Measurements from ENCODE around the gene SULT2B1.

SULT2B1 gene

GRCh38 chr19:48642862-48643261, 90.9 kb downstream of the SULT2B1 start:
- Histone ChIP-seq H3K27me3 (ENCODE audit: control insufficient read depth, insufficient read depth, low read length) (no peaks in the 10 kb centered on the region), H3K4me3 (ENCODE audit: low read length) (no peak overlapping the region), H3K4me1 (ENCODE audit: control insufficient read depth, insufficient read depth, low read length) (peaks cover 15% of the 10 kb centered on the region), H3K27ac (ENCODE audit: low read depth, low read length) (no peak overlapping the region), H3K36me3 (ENCODE audit: control insufficient read depth, insufficient read depth, low read length) (no peaks in the 10 kb centered on the region), H3K9ac (ENCODE audit: low read length) (no peak overlapping the region)

DNA sequence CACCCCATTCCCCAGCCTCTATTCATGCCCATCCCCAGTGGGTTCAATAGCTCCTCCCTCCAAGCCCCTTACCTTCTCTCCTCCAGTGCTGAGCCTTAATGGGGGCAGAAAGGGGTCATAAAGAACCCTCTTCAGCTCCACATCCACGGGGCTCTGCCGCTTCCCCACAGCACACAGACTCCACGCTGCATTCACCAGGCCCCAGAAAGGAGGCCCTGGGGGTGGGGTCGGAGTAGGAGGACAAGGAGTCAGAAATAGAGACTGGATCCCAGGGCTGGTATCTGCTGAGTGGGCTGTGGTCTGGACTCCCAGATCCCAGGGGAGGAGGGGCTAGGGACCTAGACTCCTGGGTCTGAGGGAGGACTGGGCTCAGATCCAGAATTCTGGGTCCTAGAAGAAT, 92.4 kb downstream of the SULT2B1 start:
- no peak overlapping the region for H3K27ac ChIP-seq (ENCODE audit: low read depth, low read length)
- no peak overlapping the region for H3K9ac ChIP-seq (ENCODE audit: low read length)
- H3K36me3 ChIP-seq (ENCODE audit: control insufficient read depth, insufficient read depth, low read length) = no peaks in the 10 kb centered on the region
- H3K4me1 ChIP-seq (ENCODE audit: control insufficient read depth, insufficient read depth, low read length) = peaks cover 10% of the 10 kb centered on the region
- no peaks in the 10 kb centered on the region for H3K27me3 ChIP-seq (ENCODE audit: control insufficient read depth, insufficient read depth, low read length)
- H3K4me3 ChIP-seq (ENCODE audit: low read length) = peak overlapping the region; percentile 76

DNA sequence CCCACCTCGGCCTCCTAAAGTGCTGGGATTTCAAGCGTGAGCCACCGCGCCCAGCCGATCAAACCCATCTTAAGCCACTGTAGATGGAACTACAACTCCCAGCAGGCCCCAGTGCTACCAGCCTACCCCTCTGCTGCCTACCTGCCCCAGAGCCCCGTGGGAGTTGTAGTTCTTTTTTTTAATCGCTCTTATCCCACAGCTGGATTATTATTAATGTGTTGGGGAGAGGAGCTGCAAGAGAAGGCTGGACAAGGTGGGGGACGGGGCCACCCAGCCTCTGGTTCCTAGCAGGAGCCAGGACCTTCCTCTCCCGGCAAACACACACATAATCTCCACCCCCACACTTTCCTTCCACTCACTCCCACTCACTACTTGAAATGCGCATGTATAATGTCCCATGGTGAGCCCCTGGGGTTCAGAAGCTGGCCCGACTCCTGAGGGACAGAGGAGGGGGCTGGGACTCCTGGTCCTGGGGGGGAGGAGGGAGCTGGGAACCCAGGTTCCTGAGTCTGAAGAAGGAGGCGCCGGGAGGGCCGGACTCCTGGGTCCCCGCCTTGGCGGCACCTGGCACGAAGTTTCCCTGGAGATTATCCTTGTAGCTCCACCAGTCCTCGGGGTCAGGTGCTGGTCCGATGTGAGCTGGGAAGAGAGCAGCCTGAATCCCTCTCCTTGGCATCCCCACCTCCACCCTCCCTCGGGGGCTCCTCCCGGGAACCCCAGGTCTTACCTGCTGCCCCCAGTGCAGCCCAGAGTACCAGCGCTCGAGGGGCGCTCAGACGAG, 93.1 kb downstream of the SULT2B1 start:
- peaks cover 10% of the 10 kb centered on the region for H3K4me1 ChIP-seq (ENCODE audit: control insufficient read depth, insufficient read depth, low read length)
- H3K9ac ChIP-seq (ENCODE audit: low read length) = no peak overlapping the region
- H3K27ac ChIP-seq (ENCODE audit: low read depth, low read length) = peak overlapping the region; percentile 86
- peak overlapping the region; percentile 76 for H3K4me3 ChIP-seq (ENCODE audit: low read length)
- H3K36me3 ChIP-seq (ENCODE audit: control insufficient read depth, insufficient read depth, low read length) = no peaks in the 10 kb centered on the region
- no peaks in the 10 kb centered on the region for H3K27me3 ChIP-seq (ENCODE audit: control insufficient read depth, insufficient read depth, low read length)

DNA sequence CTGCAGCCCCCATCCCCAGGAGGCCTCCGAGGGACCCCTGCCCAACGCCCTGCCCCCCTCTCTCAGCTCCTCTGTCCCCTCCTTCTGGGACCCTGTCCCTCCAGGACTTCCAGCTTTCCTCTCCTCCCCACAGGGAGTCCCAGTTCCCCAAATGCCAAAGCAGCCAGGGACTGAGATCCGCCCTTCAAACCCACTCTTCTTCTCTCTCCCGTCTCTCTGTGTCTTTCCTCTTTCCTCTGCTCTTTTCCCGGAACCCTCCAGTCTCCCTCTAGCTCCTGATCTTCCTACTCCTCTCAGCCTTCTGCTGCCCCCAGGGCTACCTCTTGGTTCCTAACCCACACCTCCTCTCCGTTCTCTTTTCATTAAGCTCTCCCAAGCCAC, 93.6 kb downstream of the SULT2B1 start:
- Histone ChIP-seq H3K4me1 (ENCODE audit: control insufficient read depth, insufficient read depth, low read length) (peaks cover 10% of the 10 kb centered on the region), H3K4me3 (ENCODE audit: low read length) (peak overlapping the region; percentile 76), H3K36me3 (ENCODE audit: control insufficient read depth, insufficient read depth, low read length) (no peaks in the 10 kb centered on the region), H3K27me3 (ENCODE audit: control insufficient read depth, insufficient read depth, low read length) (no peaks in the 10 kb centered on the region), H3K27ac (ENCODE audit: low read depth, low read length) (peak overlapping the region; percentile 86), H3K9ac (ENCODE audit: low read length) (no peak overlapping the region)

GRCh38 chr19:48646001-48646721, 94.2 kb downstream of the SULT2B1 start, which contains the start of gene CA11:
TSS of gene CA11 (minus strand) at chr19:48646187. CDS start at chr19:48645632, 555 bp downstream.
- Histone ChIP-seq H3K9ac (ENCODE audit: low read length) (no peak within 1 kb of the TSS), H3K4me1 (ENCODE audit: control insufficient read depth, insufficient read depth, low read length) (peaks cover 10% of the 10 kb centered on the region), H3K36me3 (ENCODE audit: control insufficient read depth, insufficient read depth, low read length) (no peaks in the 10 kb centered on the region), H3K4me3 (ENCODE audit: low read length) (peak within 1 kb of the TSS; percentile 76), H3K27me3 (ENCODE audit: control insufficient read depth, insufficient read depth, low read length) (no peaks in the 10 kb centered on the region), H3K27ac (ENCODE audit: low read depth, low read length) (peak within 1 kb of the TSS; percentile 86)

GRCh38 chr19:48646722-48647216, 94.8 kb downstream of the SULT2B1 start:
- H3K4me1 ChIP-seq (ENCODE audit: control insufficient read depth, insufficient read depth, low read length) = peaks cover 10% of the 10 kb centered on the region
- H3K27me3 ChIP-seq (ENCODE audit: control insufficient read depth, insufficient read depth, low read length) = no peaks in the 10 kb centered on the region
- no peaks in the 10 kb centered on the region for H3K36me3 ChIP-seq (ENCODE audit: control insufficient read depth, insufficient read depth, low read length)
- peak overlapping the region; percentile 86 for H3K27ac ChIP-seq (ENCODE audit: low read depth, low read length)
- no peak overlapping the region for H3K9ac ChIP-seq (ENCODE audit: low read length)
- peak overlapping the region; percentile 45 for H3K4me3 ChIP-seq (ENCODE audit: low read length)

DNA sequence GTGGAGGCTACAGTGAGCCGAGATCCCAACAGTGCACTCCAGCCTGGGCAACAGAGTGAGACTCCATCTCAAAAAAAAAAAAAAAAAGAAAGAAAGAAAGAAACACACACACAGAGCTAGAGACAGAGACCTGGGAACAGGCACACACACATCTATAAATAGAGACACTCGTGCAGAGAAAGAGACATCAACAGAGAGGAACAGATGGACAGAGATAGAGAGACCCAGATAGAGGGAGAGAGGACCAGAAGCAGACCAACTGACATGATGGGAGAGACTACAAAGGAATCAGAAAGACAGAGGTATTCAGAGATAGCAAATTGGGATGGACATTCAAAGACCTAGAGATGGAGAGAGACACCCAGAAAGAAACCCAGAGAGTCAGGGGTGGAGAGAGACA, 96.2 kb downstream of the SULT2B1 start:
- Histone ChIP-seq H3K27me3 (ENCODE audit: control insufficient read depth, insufficient read depth, low read length) (no peaks in the 10 kb centered on the region), H3K36me3 (ENCODE audit: control insufficient read depth, insufficient read depth, low read length) (no peaks in the 10 kb centered on the region), H3K9ac (ENCODE audit: low read length) (no peak overlapping the region), H3K4me3 (ENCODE audit: low read length) (no peak overlapping the region), H3K27ac (ENCODE audit: low read depth, low read length) (no peak overlapping the region), H3K4me1 (ENCODE audit: control insufficient read depth, insufficient read depth, low read length) (peaks cover 10% of the 10 kb centered on the region)

Data from rectal smooth muscle tissue (tissue), 1 donor.